ENCODE data around the gene SNTG2. TPM values are rescaled to one million over a fixed set of nuclear protein-coding genes. Genes with fewer than 3 reads are reported as not detected.

Gene SNTG2
- 1 to 10 TPM in 4 of 5 experiments, not detected in 1; 2.5 to 4.9 (median 3.6) TPM for total RNA-seq
- under 1 TPM in 1 of 2 donors, not detected in 1; 0.26 TPM for polyA plus RNA-seq
- 3.1 reads per million, percentile 16 among the genes with 10 or more reads in this experiment for total RNA-seq

DNA sequence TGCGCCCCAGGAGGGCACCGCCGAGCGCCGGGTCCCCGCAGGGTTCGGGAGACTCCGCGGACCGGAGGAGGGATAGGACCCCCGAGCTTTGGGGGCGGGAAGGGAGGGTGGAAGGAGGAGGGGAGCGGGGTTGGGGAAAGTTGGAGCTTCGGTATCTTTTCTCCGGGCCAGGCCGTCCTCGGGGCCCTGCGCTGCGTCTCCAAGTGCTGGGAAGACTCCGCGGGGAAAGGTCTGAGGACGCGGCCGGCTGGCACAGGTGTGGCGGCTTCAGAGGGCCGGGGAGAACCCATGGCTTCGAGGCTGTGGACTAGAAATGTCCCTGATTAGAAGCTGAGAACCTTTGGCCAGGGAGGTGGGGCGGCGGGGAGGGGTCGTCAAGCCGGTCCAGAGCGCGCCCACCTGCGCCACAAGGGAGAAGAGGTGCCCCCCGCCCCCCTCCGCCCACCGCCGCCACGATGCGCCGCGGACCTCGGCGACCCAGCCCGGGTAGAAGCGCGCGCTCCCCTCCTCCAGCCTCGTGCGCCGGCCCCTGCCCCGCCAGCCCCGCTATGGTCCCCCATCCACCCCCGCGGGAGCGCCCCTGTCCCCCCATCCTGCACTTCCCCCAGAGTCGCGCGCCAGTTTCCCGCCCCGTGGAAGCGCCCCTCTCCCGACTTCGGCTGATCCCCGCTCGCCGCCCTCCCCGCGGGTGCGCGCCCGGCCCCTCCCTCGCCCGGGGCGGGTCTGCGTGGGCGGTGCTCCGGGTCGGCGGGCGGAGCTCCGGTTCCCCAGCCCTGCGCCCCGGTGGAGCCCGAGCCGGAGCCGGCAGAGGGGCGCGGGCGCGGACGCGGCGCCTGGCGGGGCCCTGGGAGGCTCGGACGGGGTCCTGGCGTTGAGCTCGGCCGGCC lies at the start of gene SNTG2:
Gene SNTG2, plus strand, starts transcription at position 770 of the 887 bp plus-strand sequence. CDS start 148 bp downstream, outside the sequence.
- peak; percentile 11 to 75 (median 53) for DNase-seq
- ChIA-PET POLR2A (interaction anchor here (0.8 to 1.1 kb wide), 2 partner anchors 24 to 34 kb away, joined by 4 to 5 read pairs; no protein-coding TSS in a partner anchor), CTCF (no interaction called here)
- Mint-ChIP-seq H3K27ac (peak within 1 kb of the TSS in 3 of 9 donors; percentile 45 to 75 (median 62)), H3K4me3 (peak within 1 kb of the TSS; percentile 68 to 89 (median 84)), H3K9me3 (peaks cover 0 to 5% (median 0%) of the 10 kb centered on the region in 11 donors), H3K4me1 (peaks cover 13 to 38% (median 26%) of the 10 kb centered on the region in 7 donors), H3K27me3 (peaks cover 26 to 48% (median 40%) of the 10 kb centered on the region in 5 donors), H3K36me3 (no peaks in the 10 kb centered on the region)
- Histone ChIP-seq H3K9me3 (ENCODE audit: control insufficient read depth in 2 of 3, low read length in 3 of 3) (no peaks in the 10 kb centered on the region), H3K36me3 (ENCODE audit: control insufficient read depth in 2 of 3, insufficient read depth in 3 of 3, low read length in 3 of 3) (no peaks in the 10 kb centered on the region), H3K27me3 (ENCODE audit: control insufficient read depth in 2 of 2, insufficient read depth in 2 of 2, low read length in 2 of 2) (peaks cover 0 to 5% of the 10 kb centered on the region in 2 donors), H3K4me1 (ENCODE audit: control insufficient read depth in 2 of 2, insufficient read depth in 2 of 2, low read length in 2 of 2) (peaks cover 0 to 6% of the 10 kb centered on the region in 2 donors), H3K27ac (ENCODE audit: low read depth, low read length) (no peak within 1 kb of the TSS), H3K4me3 (ENCODE audit: low read length) (no peak within 1 kb of the TSS)
- peak; percentile 91 for ATAC-seq
- intact Hi-C loops (cut with micrococcal nuclease), result loop anchor here (2.0 to 10.0 kb wide), 3 partner anchors 37 to 594 kb away; partner anchors contain the start of gene TMEM18 (in 1 of the 2)

DNA sequence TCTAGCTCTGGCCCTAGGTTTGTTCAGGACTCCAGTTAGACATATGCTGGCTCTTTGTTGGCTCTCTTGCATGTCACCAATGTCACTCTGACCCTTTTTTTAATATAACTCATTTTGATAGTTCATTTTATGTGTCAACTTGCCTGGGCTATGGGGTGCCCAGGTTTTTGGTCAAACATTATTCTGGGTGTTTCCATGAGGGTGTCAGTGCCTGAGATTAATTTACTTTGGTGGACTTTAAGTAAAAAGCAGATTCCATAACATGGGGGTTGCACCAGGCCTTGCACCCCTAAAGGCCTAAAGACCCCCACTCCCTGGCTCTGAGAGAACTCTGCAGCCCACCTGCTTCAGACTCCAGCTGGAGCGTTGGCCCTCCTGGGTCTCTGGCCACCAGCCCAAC lies 48.1 kb upstream of the SNTG2 start:
- Mint-ChIP-seq H3K27me3 (peaks cover 0 to 22% (median 5%) of the 10 kb centered on the region in 5 donors), H3K4me3 (no peak overlapping the region), H3K4me1 (peaks cover 0 to 4% (median 0%) of the 10 kb centered on the region in 7 donors), H3K36me3 (peaks cover 0 to 3% (median 0%) of the 10 kb centered on the region in 5 donors), H3K9me3 (peaks cover 0 to 13% (median 10%) of the 10 kb centered on the region in 11 donors), H3K27ac (no peak overlapping the region)
- intact Hi-C loops (cut with micrococcal nuclease), result no loop called here
- H3K9me3 ChIP-seq (ENCODE audit: control insufficient read depth in 2 of 3, low read length in 3 of 3), result peaks cover 0 to 3% (median 0%) of the 10 kb centered on the region in 3 experiments
- CTCF ChIA-PET, result no interaction called here
- H3K4me3 ChIP-seq (ENCODE audit: low read length), result no peak overlapping the region
- no peak overlapping the region for H3K27ac ChIP-seq (ENCODE audit: low read depth, low read length)
- ATAC-seq (no peak), DNase-seq (no peak)
- POLR2A ChIA-PET, result no interaction called here
- H3K4me1 ChIP-seq (ENCODE audit: control insufficient read depth in 2 of 2, insufficient read depth in 2 of 2, low read length in 2 of 2), result no peaks in the 10 kb centered on the region
- peaks cover 0 to 3% of the 10 kb centered on the region in 2 donors for H3K27me3 ChIP-seq (ENCODE audit: control insufficient read depth in 2 of 2, insufficient read depth in 2 of 2, low read length in 2 of 2)
- H3K36me3 ChIP-seq (ENCODE audit: control insufficient read depth in 2 of 3, insufficient read depth in 3 of 3, low read length in 3 of 3), result no peaks in the 10 kb centered on the region

DNA sequence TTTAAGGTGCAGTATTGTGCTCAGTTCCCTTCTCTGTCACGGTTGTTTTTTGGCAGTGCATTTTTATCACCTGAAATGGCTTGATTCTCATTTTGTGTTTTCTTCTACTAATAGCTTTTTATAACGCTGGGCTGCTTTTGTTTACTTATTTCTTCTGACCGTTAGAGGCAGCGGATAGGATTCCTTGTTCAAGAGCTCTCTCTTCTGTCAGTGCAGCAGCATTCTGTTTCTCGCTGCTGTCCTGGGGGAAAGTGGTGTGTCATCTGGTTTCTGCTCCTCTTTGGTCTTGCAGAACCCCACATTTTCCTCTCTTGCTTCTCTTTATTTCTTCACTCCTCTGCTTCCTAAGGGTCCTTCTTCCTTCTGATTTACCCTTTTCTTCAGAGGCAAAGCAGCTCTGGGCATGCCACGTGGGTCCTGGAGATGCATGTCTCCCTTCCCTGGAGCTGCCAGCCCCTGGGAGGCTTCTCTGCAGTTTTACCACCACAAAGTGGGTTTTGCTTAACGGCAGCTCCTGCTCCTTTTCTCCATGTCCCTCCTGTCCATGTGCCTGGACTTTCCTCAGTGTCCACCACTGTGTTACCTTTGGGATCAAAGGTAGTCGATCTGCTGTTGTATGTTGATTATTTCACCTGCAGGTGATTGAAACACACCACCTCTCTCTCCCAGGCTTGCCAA lies 47.3 kb upstream of the SNTG2 start:
- no peak for DNase-seq
- peaks cover 0 to 22% (median 5%) of the 10 kb centered on the region in 5 donors for H3K27me3 Mint-ChIP-seq
- H3K4me3 Mint-ChIP-seq, result no peak overlapping the region
- no peaks in the 10 kb centered on the region for H3K36me3 Mint-ChIP-seq
- no peaks in the 10 kb centered on the region for H3K36me3 ChIP-seq (ENCODE audit: control insufficient read depth in 2 of 3, insufficient read depth in 3 of 3, low read length in 3 of 3)
- H3K4me3 ChIP-seq (ENCODE audit: low read length), result no peak overlapping the region
- intact Hi-C loops (cut with micrococcal nuclease), result no loop called here
- no peak overlapping the region for H3K27ac ChIP-seq (ENCODE audit: low read depth, low read length)
- ChIA-PET CTCF (no interaction called here), POLR2A (no interaction called here)
- no peak for ATAC-seq
- no peak overlapping the region for H3K27ac Mint-ChIP-seq
- H3K27me3 ChIP-seq (ENCODE audit: control insufficient read depth in 2 of 2, insufficient read depth in 2 of 2, low read length in 2 of 2), result no peaks in the 10 kb centered on the region
- peaks cover 0 to 4% (median 0%) of the 10 kb centered on the region in 7 donors for H3K4me1 Mint-ChIP-seq
- no peaks in the 10 kb centered on the region for H3K9me3 ChIP-seq (ENCODE audit: control insufficient read depth in 2 of 3, low read length in 3 of 3)
- peaks cover 0 to 8% (median 5%) of the 10 kb centered on the region in 11 donors for H3K9me3 Mint-ChIP-seq
- no peaks in the 10 kb centered on the region for H3K4me1 ChIP-seq (ENCODE audit: control insufficient read depth in 2 of 2, insufficient read depth in 2 of 2, low read length in 2 of 2)

DNA sequence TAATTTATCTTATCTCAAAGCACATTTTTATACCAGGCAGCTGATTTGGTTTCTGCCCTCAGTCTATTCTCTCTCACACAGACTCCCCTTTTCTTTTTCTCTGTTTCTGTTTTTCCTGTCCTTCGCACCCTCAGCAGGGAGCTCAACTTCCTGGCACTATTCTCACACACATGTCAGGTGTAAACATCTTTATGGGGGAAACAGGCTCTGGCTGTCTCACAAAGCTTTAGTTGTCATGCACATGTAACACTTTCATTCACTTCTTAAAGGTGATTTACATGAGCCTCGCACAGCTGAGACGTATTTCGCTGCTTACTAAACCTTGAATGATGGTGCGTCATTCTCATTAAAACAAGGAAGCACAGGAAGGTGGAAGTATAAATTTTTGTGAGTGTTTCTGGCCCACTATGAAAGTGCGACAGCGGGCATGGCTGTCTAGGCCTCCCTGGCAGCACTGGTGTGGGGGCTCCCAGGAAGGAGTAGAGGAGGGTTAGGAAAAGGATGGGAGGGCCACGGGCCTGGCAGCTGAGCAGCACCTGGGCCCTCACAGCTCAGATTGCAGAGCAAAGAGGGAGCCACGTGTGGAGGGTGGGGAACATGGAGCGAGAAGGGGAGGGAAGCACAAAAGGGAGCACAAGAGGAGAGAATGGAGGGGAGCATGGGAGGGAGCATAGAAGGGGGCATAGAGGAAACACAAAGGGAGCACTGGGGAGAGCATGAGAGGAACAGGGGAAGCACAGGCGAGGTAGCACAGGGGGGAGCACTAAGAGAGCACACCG lies 46.2 kb upstream of the SNTG2 start:
- no peak overlapping the region for H3K27ac ChIP-seq (ENCODE audit: low read depth, low read length)
- H3K4me3 ChIP-seq (ENCODE audit: low read length), result no peak overlapping the region
- ATAC-seq (no peak), DNase-seq (no peak)
- ChIA-PET CTCF (no interaction called here), POLR2A (no interaction called here)
- H3K9me3 ChIP-seq (ENCODE audit: control insufficient read depth in 2 of 3, low read length in 3 of 3), result no peaks in the 10 kb centered on the region
- intact Hi-C loops (cut with micrococcal nuclease), result no loop called here
- Mint-ChIP-seq H3K9me3 (peaks cover 0 to 8% (median 5%) of the 10 kb centered on the region in 11 donors), H3K4me1 (peaks cover 0 to 6% (median 4%) of the 10 kb centered on the region in 7 donors), H3K27ac (no peak overlapping the region), H3K4me3 (no peak overlapping the region), H3K27me3 (peaks cover 0 to 22% (median 5%) of the 10 kb centered on the region in 5 donors), H3K36me3 (no peaks in the 10 kb centered on the region)
- no peaks in the 10 kb centered on the region for H3K4me1 ChIP-seq (ENCODE audit: control insufficient read depth in 2 of 2, insufficient read depth in 2 of 2, low read length in 2 of 2)
- no peaks in the 10 kb centered on the region for H3K36me3 ChIP-seq (ENCODE audit: control insufficient read depth in 2 of 3, insufficient read depth in 3 of 3, low read length in 3 of 3)
- no peaks in the 10 kb centered on the region for H3K27me3 ChIP-seq (ENCODE audit: control insufficient read depth in 2 of 2, insufficient read depth in 2 of 2, low read length in 2 of 2)

DNA sequence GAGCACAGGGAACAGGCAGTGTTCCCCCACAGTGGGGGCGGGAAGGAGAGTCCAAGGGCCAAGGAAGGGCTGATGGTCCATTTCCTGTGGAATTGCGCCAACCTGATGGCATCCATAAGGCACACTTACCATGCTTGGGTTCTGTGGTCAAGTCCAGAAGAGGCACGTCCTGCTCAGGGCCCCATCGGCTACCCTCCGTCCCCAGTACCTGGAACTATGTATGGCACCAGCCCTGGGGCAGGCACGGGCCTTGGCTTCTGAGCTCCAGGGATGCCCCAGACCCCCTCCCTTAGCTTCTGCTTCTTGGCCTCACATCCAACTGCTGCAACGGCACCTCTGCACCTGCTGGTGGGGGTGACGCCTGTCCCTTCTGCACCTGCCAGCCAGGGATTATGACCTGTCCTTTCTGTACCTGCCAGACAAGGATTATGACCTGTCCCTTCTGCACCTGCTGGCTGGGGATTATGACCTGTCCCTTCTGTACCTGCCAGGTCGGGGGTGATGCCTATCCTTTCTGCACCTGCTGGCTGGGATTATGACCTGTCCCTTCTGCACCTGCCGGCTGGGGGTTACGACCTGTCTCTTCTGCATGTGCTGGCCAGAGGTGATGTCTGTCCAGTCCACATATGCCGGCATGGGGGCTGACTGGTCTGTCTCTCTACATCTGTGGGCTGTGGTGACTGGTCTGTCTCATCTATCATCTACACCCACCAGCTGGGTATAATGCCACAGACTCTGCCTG lies 45.4 kb upstream of the SNTG2 start:
- intact Hi-C loops (cut with micrococcal nuclease), result no loop called here
- Mint-ChIP-seq H3K36me3 (no peaks in the 10 kb centered on the region), H3K9me3 (peaks cover 0 to 4% (median 0%) of the 10 kb centered on the region in 11 donors), H3K4me1 (peaks cover 0 to 6% (median 4%) of the 10 kb centered on the region in 7 donors), H3K27ac (no peak overlapping the region), H3K4me3 (no peak overlapping the region), H3K27me3 (peaks cover 0 to 16% (median 5%) of the 10 kb centered on the region in 5 donors)
- ATAC-seq, result no peak
- no peaks in the 10 kb centered on the region for H3K27me3 ChIP-seq (ENCODE audit: control insufficient read depth in 2 of 2, insufficient read depth in 2 of 2, low read length in 2 of 2)
- DNase-seq, result no peak
- H3K4me1 ChIP-seq (ENCODE audit: control insufficient read depth in 2 of 2, insufficient read depth in 2 of 2, low read length in 2 of 2), result no peaks in the 10 kb centered on the region
- ChIA-PET POLR2A (no interaction called here), CTCF (no interaction called here)
- no peaks in the 10 kb centered on the region for H3K36me3 ChIP-seq (ENCODE audit: control insufficient read depth in 2 of 3, insufficient read depth in 3 of 3, low read length in 3 of 3)
- H3K4me3 ChIP-seq (ENCODE audit: low read length), result no peak overlapping the region
- H3K27ac ChIP-seq (ENCODE audit: low read depth, low read length), result no peak overlapping the region
- H3K9me3 ChIP-seq (ENCODE audit: control insufficient read depth in 2 of 3, low read length in 3 of 3), result no peaks in the 10 kb centered on the region

DNA sequence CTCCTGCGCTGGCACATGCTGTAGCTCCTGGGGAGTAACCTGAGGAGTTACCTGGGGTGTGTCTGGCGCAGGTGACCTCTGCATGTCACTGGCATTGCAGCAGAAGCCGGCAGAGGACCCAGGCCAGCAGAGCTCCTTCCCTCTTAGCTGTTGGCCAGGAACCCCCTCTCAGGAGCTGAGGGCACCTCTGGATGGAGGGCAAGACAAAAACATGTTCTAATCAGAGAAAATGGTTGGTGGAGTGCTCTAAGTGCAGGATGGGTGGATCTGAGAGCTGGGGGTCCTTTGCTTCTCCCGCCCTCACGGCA lies 44.9 kb upstream of the SNTG2 start:
- ATAC-seq (no peak), DNase-seq (no peak)
- H3K27ac Mint-ChIP-seq, result no peak overlapping the region
- Histone ChIP-seq H3K9me3 (ENCODE audit: control insufficient read depth in 2 of 3, low read length in 3 of 3) (no peaks in the 10 kb centered on the region), H3K27me3 (ENCODE audit: control insufficient read depth in 2 of 2, insufficient read depth in 2 of 2, low read length in 2 of 2) (no peaks in the 10 kb centered on the region), H3K36me3 (ENCODE audit: control insufficient read depth in 2 of 3, insufficient read depth in 3 of 3, low read length in 3 of 3) (no peaks in the 10 kb centered on the region), H3K4me3 (ENCODE audit: low read length) (no peak overlapping the region), H3K27ac (ENCODE audit: low read depth, low read length) (no peak overlapping the region), H3K4me1 (ENCODE audit: control insufficient read depth in 2 of 2, insufficient read depth in 2 of 2, low read length in 2 of 2) (no peaks in the 10 kb centered on the region)
- CTCF ChIA-PET, result no interaction called here
- H3K4me3 Mint-ChIP-seq, result no peak overlapping the region
- POLR2A ChIA-PET, result no interaction called here
- H3K36me3 Mint-ChIP-seq, result no peaks in the 10 kb centered on the region
- peaks cover 0 to 16% (median 5%) of the 10 kb centered on the region in 5 donors for H3K27me3 Mint-ChIP-seq
- intact Hi-C loops (cut with micrococcal nuclease), result no loop called here
- peaks cover 0 to 6% (median 4%) of the 10 kb centered on the region in 7 donors for H3K4me1 Mint-ChIP-seq
- H3K9me3 Mint-ChIP-seq, result peaks cover 0 to 4% (median 0%) of the 10 kb centered on the region in 11 donors

Measured in naive thymus-derived CD4-positive, alpha-beta T cell (primary cell).